AG09309 (cell line): ENCODE results near the gene SLC7A6.

Source experiments
- DNase-seq: peaks from one replicate; pipeline ENCODE4 v3.0.0-alpha.2; 2010; ENCODE audit warnings: low read depth
- H3K4me3 ChIP-seq: 2 replicates; pipeline ENCODE4 v1.5.1; 2011; ENCODE audit warnings: mild to moderate bottlenecking, low read depth, low read length, moderate library complexity; ENCODE audit not compliant: control insufficient read depth
- CTCF ChIP-seq: IDR thresholded peaks from 2 replicates; pipeline ENCODE4 v1.5.1; 2011; ENCODE audit warnings: mild to moderate bottlenecking, low read depth, low read length, inconsistent platforms; ENCODE audit not compliant: insufficient read depth, control insufficient read depth; ENCODE audit errors: missing control alignments

SLC7A6 gene

GRCh38 chr16:68332411-68333121 lies 68.2 kb downstream of the SLC7A6 start:
- no peak overlapping the region for H3K4me3 ChIP-seq
- TF ChIP-seq CTCF: no peak
- DNase-seq: no peak

GRCh38 chr16:68335175-68335574 lies 70.8 kb downstream of the SLC7A6 start:
- DNase-seq: no peak
- H3K4me3 ChIP-seq: no peak overlapping the region
- no peak for TF ChIP-seq CTCF

GRCh38 chr16:68338326-68339119 lies 74.2 kb downstream of the SLC7A6 start:
- TF ChIP-seq CTCF: no peak
- no peak for DNase-seq
- no peak overlapping the region for H3K4me3 ChIP-seq

- H3K4me3 ChIP-seq: no peak overlapping the region
- no peak for TF ChIP-seq CTCF
- no peak for DNase-seq
These were observed 74.9 kb downstream of the SLC7A6 start for GRCh38 chr16:68339214-68339613.

- TF ChIP-seq CTCF: no peak
- H3K4me3 ChIP-seq: no peak overlapping the region
- no peak for DNase-seq
These were observed 78.3 kb downstream of the SLC7A6 start for GRCh38 chr16:68342620-68343019.

- no peak overlapping the region for H3K4me3 ChIP-seq
- no peak for DNase-seq
- TF ChIP-seq CTCF: no peak
These were observed 78.8 kb downstream of the SLC7A6 start for GRCh38 chr16:68343137-68343536.

GRCh38 chr16:68344252-68344651 lies 79.9 kb downstream of the SLC7A6 start:
- TF ChIP-seq CTCF: no peak
- no peak for DNase-seq
- H3K4me3 ChIP-seq: no peak overlapping the region
